HG02588 (cell line): ENCODE data around the gene LEPROT.
A peak's percentile ranks its signal among the peaks of the same experiment; 100 is the strongest.
"Not testable (repeated sequence)": the region's sequence is repeated elsewhere in the genome, so short reads cannot be mapped to it uniquely, and the experiment has no call there.

Experiments used
- ATAC-seq: cut with Tn5 transposase; IDR thresholded peaks from one replicate; pipeline ENCODE4 v1.9.1; 2021; ENCODE audit warnings: mild to moderate bottlenecking, moderate library complexity; ENCODE audit not compliant: unreplicated experiment

The LEPROT gene

DNA sequence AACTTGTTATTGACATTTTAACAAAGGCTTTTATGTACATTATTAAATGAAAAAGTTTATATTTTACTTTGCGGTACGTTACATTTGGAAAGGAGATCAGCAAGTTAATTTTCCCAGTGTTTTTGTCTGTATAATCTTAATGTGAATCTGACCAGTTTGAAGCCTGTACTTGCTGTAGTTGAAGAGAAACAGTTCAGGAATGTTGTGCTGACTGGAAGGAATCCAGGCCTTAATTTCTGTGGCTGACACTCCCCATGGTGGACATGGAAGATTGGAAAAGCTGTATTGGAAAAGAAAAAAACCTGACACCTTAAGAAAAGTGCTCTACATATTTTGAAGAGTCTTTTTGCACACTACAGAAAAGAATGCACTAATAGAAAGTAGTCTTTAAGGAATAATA, 15.5 kb downstream of the LEPROT start:
- ATAC-seq: no peak

DNA sequence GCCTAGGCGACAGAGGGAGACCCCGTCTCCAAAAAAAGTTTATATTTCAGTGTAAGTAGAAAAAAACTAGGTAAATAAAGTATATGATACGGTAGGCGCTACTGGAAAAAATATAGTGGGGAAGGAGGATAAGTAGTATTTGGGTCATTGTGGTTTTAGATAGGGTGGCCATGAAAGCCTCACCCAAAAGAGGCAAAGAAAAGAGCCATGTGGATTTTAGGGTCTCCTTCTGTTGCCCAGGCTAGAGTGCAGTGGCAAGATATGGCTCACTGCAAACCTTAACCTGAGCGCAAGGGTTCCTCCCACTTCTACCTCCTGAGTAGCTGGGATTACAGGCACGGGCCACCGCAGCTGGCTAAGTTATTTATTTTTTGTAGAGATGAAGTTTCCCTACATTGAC, 17.1 kb downstream of the LEPROT start:
- ATAC-seq: no peak

DNA sequence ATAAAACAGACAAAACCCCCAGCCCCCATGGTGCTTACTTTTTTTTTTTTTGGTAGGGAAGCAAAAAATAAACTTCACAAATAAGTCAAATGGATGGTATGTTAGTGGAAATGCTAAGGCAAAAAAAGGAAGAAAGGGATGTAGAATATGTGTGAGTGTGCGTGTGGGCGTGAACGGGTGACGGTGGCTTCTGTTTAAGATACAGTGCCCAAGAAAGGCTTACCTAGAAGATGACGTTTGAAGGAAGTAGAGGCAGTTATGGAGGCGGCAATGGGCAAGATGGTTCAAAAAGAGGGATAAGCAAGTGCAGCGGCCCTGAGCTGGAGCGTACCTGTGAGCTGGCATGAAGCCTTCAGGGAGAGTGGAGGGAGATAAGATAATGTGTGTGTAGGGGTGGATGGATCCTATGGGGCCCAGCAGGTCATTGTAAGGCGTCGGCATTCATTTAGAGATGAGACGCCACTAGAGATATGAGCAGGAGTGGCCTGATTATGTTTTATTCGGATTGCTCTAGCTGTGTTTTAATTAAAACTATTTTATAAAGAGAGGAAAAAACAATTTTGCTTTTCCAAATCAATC, 19.9 kb downstream of the LEPROT start:
- ATAC-seq: no peak

DNA sequence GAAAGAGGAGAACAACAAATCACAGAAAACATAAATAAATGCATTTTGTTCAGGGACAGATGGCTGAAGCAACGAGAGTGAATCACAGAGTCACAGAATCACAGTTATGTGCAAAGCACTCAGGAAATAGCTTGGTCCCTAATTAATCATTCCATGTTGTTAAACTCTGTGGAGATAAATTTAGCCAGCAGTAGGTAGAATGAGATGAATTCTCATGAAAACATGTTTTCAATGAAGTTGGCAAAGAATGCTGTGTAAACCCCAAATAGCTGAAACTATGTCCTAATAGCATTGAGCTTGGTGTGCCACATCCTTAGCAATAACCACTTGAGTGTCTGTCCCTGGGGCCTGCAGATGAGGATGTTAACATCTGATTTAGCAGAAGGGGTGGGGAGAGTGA, 20.4 kb downstream of the LEPROT start:
- no peak for ATAC-seq

DNA sequence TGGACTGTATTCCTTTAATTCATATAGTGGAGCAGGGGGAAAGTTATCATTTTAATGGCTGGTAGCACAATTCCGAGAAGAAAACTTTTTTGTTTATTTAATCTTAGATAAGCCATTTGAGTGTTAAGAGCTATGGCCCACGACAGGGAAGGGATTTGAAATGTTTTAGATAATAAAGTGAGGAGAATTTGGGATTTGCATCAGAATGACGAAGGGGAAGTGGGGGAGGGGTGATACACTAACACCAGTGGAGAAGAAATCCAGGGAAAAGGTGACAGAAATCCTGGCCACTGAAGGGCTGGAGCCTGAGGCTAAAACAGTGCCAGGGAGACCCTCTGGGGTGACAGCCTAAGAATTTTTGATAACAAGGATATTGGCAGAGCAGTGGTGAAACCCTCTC, 21.0 kb downstream of the LEPROT start:
- ATAC-seq: no peak

DNA sequence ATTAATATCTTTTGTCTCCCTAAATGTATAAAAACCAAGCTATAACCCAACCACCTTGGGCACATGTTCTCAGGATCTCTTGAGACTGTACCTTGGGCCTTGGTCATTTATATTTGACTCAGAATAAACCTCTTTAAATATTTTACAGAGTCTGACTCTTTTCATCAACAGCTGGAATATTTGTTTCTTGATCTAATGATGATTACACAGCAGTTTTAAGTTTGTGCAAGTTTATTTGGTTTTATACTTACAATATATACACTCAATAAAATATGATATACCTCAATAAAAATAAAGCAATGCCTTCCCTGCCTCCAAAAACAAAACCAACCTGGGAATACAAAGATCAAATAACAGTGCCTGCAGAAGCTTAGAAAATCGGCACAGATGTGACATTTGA, 22.0 kb downstream of the LEPROT start:
- ATAC-seq: no peak

DNA sequence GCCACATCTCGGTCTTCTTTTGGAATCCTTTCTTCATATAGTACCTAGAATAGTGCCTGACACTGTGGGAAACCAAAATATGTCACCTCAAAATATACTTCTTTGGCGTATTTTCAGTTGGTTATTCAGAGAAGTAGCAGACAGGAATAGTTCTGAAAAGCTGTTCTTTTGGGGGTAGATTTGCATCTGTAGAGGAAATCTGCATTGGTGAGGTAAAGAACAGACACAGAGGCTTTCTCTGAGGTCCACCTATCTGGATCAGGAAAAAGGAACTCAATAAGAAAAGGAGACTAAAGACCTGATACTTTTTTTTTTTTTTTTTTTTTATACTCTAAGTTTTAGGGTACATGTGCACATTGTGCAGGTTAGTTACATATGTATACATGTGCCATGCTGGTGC, 23.2 kb downstream of the LEPROT start:
- ATAC-seq: no peak

DNA sequence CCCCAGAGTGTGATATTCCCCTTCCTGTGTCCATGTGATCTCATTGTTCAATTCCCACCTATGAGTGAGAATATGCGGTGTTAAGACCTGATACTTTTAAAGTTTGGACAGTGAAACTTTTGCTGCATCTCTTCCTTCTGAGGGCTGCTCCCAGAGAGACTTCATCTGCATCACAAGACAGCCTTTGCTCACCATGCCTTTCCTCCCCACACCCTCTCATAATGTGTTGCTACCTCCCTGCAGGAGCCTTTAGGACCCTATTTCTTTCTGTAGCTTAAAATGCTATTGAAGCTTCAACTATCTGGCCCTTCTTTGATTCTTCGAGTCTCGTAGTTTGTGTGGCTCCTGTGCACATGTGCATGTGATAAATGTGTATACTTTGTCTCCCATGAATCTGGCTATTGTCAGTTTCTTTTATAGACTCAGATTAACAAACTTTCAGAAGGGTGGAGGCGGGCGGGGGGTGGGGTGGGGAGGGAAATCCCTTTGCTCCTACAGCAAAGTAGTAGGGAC, 23.7 kb downstream of the LEPROT start:
- no peak for ATAC-seq

DNA sequence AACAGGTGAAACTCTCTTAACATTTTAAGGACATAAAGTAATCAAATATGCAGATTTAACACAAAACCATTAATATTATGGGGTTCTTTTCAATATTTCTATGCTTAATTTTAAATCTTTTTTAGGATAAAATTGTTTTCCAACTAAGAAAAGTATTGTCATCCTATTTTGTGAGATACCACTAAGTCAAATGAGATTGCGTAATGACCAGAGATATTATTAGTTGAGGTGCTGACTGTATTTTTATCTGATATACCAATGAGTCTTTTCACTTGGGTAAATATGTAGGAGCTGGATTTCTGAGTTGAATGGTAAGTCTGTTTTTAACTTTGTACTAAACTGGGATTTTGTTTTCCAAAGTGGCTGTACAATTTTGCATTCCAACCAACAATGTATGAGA, 25.4 kb downstream of the LEPROT start:
- no peak for ATAC-seq

DNA sequence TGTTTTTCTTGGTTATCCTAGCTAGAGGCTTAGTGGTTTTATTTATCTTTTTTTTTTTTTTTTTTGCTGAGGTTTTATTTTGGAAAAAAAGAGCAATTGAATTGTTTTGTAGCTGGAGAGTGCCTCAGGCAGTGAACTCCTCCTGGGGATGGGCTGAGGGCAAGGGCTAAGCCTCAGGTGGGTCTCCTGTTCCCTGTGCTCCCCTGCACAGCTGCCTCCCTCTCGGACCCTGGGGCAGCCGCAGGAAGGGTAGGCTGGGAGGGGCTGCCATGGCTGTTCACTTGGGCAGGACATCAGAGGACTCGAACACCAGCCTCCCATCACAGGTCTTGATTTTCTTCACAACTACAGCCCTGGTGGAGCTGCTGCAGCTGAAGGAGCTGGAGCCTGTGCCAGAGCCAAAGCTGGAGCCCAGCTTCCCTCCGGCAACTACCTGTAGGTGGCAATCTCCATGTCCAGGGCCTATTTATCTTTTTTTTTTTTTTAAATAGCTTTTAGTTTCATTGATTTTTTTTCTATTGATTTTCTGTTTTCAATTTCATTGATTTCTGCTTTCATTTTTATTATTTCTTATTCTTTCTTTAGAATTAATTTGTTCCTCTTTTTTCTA, 28.9 kb downstream of the LEPROT start:
- ATAC-seq: no peak

DNA sequence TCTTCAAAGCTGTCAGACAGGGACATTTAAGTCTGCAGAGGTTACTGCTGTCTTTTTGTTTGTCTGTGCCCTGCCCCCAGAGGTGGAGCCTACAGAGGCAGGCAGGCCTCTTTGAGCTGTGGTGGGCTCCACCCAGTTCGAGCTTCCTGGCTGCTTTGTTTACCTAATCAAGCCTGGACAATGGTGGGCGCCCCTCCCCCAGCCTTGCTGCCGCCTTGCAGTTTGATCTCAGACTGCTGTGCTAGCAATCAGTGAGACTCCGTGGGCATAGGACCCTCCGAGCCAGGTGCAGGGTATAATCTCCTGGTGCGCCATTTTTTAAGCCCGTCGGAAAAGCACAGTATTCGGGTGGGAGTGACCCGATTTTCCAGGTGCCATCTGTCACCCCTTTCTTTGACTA, 35.2 kb downstream of the LEPROT start:
- ATAC-seq: not testable (repeated sequence)

DNA sequence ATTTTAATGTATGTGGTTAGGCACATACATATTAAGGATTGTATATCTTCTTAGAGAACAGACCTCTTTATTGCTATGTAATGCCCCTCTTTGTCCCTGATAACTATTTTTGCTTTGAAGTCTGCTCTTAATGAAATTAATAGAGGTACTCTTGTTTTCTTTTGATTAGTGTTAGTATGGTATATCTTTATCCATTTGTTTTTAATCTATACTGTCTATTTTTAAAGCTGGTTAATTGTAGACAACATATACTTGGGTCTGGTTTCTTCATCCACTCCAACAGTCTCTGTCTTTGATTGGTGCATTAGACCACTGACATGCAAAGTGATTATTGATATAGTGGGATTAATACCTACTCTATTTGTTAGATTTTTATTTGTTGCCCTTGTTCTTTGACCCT, 36.0 kb downstream of the LEPROT start:
- no peak for ATAC-seq

DNA sequence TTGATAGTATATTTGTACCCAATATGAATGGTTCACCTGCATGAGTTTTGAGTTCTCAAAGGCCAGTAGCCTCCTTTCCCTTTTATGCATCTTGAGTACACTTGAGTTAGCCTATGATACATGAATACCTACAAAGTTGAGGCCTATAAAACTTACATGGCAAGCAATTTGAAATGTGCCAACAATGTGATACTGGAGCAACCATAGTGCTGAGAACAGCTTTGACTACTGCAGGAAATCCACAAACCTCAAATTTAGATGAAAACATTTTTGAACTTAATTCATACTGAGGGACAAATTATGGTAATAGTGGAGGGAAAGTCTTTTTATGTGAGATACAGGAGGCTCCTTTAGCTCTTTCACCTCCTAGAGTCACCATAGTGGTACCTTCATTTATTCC, 37.4 kb downstream of the LEPROT start:
- no peak for ATAC-seq

DNA sequence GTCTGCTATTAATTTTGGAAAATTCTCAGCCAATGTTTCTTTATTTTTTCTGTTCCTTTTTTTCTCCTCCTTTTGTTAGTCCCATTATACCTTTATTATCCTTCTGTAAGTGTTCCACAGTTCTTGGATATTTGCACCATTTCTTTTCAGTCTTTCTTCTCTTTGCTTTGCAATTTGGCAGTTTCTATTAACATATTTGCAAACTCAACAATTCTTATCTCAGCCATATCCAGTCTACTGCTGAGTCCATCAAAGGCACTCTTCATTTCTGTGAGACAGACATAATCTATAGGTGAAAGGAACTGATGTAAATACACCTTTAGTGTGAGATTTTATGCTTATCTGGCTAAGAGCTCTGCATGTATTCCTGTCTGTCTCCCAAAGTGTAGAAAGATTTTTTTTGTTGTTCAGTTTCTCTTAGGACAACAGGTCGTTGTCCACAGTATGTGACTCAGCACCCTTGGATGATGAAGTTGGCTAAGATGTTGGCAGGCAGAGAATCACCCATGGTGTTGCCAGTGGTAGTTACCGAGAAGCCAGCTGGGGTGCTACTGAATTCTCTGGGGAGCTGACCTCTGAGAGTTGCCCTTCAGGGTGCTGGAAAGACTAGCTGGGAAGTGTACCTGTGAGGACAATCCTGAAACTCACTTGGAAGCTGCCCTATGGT, 38.4 kb downstream of the LEPROT start:
- peak; percentile 24 for ATAC-seq

DNA sequence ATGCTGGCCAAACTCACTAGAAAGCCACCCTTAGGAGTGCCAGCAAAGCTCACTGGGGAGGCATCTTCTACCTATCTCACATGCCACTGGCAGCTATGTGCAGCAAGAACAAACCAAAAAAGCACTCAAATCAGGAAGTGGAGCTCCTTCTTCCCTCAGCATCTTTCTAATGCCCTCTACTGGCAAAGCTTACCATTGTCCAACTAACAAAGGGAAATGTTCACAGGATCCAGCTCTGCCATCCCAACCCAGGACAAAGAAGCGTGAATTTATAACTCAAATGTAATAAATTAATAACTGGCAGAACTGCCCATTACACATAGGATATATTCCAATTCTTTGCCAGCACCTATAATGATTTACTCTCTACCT, 38.9 kb downstream of the LEPROT start:
- ATAC-seq: peak; percentile 67

DNA sequence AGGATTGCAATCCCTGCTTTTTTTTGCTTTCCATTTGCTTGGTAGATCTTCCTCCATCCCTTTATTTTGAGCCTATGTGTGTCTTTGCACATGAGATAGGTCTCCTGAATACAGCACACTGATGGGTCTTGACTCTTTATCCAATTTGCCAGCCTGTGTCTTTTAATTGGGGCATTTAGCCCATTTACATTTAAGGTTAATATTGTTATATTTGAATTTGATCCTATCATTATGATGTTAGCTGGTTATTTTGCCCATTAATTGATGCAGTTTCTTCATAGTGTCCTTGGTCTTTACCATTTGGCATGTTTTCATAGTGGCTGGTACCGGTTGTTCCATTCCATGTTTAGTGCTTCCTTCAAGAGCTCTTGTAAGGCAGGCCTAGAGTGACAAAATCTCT, 45.4 kb downstream of the LEPROT start:
- ATAC-seq: not testable (repeated sequence)

DNA sequence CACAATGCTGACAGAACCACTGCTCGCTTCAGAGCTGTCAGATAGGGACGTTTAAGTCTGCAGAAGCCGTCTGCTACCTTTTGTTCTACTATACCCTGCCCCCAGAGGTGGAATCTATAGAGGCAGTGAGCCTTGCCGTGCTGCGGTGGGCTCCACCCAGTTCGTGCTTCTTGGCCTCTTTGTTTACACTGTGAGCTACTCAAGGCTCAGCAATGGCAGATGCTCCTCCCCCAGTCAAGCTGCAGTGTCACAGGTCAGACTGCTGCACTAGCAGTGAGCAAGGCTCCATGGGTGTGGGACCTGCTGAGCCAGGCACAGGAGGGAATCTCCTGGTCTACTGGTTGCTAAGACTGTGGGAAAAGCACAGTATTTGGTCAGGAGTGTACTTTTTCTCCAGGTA, 47.1 kb downstream of the LEPROT start:
- ATAC-seq: no peak

DNA sequence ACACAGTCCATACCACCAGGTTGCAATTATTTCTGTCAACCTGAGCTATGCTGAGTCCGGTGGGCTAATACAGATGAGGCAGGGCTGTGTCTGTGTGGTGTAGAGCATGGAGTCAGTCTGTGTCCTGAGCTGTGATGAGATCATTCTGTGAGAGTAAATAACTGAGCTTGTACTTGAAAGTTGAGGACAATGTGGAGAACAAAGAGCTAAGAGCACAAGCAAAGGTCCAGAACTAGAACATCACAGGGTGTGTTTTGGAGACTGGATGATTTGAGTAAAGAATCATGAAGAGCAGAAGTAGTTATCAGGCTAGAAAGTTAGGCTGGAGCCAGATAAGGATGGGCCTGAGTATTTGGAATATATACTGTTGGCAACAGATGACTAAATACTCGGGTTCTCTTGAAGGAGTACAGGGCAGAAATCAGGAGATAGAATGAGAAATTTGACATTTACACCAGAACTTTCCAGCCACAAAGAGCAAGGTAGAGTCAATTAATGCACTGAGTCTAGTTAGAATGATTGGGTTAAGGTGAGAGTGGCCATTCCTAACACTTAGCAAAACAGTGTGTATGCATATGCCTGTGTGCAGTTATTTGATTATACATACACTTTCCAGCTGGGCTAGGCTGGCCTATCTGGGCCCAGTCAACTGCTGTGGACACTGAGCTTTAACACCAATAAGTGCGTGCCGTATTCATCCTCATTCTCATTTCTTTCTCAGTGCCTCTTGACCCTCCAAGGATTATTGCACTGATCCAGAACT, 48.8 kb downstream of the LEPROT start:
- ATAC-seq: no peak

DNA sequence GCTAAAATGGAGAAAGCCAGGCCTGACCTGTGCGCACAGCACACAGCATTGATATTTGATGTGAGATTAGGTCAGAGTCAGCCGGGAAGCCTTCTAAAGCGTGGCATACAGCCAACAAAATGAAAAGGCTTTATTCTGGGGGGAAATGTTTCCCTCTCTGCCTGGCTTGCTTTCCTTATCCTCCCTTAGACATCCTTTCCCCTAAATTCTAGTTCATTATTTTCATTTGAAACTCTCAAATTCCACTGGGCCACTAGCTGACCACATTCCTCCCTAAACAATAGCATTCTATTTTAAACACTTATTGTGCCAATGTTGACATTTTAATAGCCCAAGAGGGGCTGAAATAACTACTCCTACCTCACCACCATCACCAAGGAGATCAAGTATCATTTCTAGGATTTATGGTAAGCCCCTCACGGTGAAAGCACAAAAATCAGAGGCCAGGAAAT, 49.4 kb downstream of the LEPROT start:
- no peak for ATAC-seq

DNA sequence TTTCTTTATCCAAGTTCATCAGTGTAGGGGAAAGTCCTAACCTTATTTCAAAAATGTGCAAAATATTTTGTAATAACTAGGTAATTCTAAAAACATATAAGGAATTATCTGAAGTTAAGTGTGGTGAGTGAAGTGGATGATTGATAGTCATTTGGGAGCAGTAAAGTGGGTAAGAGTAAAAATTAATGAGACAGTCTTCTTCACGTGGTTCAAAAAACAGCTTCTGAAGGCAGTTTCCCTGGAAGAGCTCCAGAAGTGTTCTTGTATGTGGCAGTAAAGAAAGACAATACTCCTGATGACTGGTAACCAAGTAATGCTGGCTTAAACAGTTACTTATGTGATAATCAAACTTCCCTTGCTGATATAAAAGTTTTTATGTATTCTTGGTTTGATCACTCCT, 50.3 kb downstream of the LEPROT start:
- ATAC-seq: no peak

DNA sequence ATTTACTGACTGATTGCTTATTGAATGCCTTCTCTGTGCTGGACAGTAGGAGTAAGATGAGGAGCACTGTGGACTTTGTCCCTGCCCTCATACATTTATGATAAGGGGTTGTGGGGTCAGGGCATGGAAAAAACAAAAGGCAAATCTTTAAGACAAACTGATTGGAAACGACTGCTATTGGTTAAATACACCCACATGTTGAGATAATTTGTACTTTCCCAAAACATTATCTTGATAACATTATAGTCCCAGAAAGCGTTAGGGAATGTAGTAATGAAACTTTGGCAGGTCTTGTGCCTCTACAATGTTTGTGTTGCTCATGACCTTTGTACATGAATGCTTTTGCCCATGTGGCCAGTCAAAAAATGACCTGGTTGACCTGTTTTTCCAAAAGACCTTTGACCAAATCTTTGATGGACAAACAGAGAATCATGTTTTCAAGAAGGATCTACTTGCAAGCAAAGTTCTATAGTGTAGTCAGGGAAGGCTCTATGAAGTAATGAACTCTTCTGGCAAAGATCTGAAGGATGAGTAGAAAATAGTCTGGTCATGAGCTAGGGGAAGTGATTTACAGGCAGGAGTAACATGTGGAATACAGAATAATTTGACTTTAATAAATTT, 50.9 kb downstream of the LEPROT start:
- no peak for ATAC-seq
